SK-N-SH (cell line): ENCODE measurements around the gene SNX10. TPM values are rescaled to one million over a fixed set of nuclear protein-coding genes. Genes with fewer than 3 reads are reported as not detected.

ENCODE experiments used
- CTCF ChIA-PET: fragments of 300-600, 350-600 bp; formaldehyde crosslinking; extraction: SDS; loops from one replicate; lab custom pipeline; 2021; lab: Yijun Ruan, JAX
- POLR2A ChIA-PET: fragments of 350-600 bp; sonication (Branson Sonifier 250); formaldehyde crosslinking; extraction: SDS; loops from one replicate; lab custom pipeline; 2020; ENCODE audit warnings: antibody characterized with exemption, inconsistent platforms; lab: Yijun Ruan, JAX
- DNase-seq: peaks from one replicate; pipeline ENCODE4 v3.0.0; 2012
- H2AFZ ChIP-seq: fragments of 200-600 bp; sonication (generic); 2 replicates; pipeline ENCODE4 v1.8.1; 2016; ENCODE audit warnings: antibody characterized with exemption, mild to moderate bottlenecking, low read depth
- H3F3A ChIP-seq: fragments of 200-600 bp; sonication (generic); replicated peaks from 2 replicates; pipeline ENCODE3; 2016; ENCODE audit warnings: antibody characterized with exemption, mild to moderate bottlenecking; ENCODE audit not compliant: insufficient read depth
- H3K27ac ChIP-seq, 2 experiments: fragments of 200-500 bp in 1 of 2; fragments of 200-600 bp in 1 of 2; sonication (Bioruptor generic) in 1 of 2; sonication (generic), shearing (Covaris generic) in 1 of 2; 2 replicates each; pipeline versions ENCODE4 v1.5.1 to v1.6.1; 2014 to 2016; ENCODE audit warnings: low read depth in 2 of 2, inconsistent platforms in 1 of 2, low read length in 1 of 2, mild to moderate bottlenecking in 1 of 2, mixed read lengths in 1 of 2
- H3K27me3 ChIP-seq: fragments of 200-600 bp; sonication (generic), shearing (Covaris generic); 2 replicates; pipeline ENCODE4 v1.6.1; 2016; ENCODE audit warnings: mixed run types; ENCODE audit not compliant: insufficient read depth
- H3K36me3 ChIP-seq, 2 experiments: fragments of 200-500 bp in 1 of 2; fragments of 200-600 bp in 1 of 2; sonication (Bioruptor generic) in 1 of 2; sonication (generic) in 1 of 2; replicated peaks in 1 of 2; 2 replicates each; pipeline versions ENCODE3 to v1.5.1; 2014 to 2016; ENCODE audit warnings: low read length in 1 of 2, mild to moderate bottlenecking in 1 of 2; ENCODE audit not compliant: insufficient read depth in 2 of 2, control insufficient read depth in 1 of 2
- H3K4me1 ChIP-seq, 2 experiments: fragments of 200-500 bp in 1 of 2; fragments of 200-600 bp in 1 of 2; sonication (Bioruptor generic) in 1 of 2; sonication (generic), shearing (Covaris generic) in 1 of 2; 2 replicates each; pipeline versions ENCODE4 v1.5.1 to v1.6.1; 2014 to 2016; ENCODE audit warnings: low read depth in 1 of 2, low read length in 1 of 2, mixed run types in 1 of 2; ENCODE audit not compliant: insufficient read depth in 2 of 2, control insufficient read depth in 1 of 2
- H3K4me2 ChIP-seq: fragments of 200-600 bp; sonication (generic), shearing (Covaris generic); 2 replicates; pipeline ENCODE4 v1.6.1; 2017; ENCODE audit warnings: mixed run types
- H3K4me3 ChIP-seq, 2 experiments: fragments of 200-500 bp in 1 of 2; fragments of 200-600 bp in 1 of 2; sonication (Bioruptor generic) in 1 of 2; sonication (generic), shearing (Covaris generic) in 1 of 2; 2 replicates each; pipeline versions ENCODE4 v1.5.1 to v1.8.1; 2014 to 2016; ENCODE audit warnings: low read depth in 2 of 2, inconsistent platforms in 1 of 2, low read length in 1 of 2, mild to moderate bottlenecking in 1 of 2, mixed read lengths in 1 of 2, moderate library complexity in 1 of 2
- H3K79me2 ChIP-seq: fragments of 200-600 bp; sonication (generic); 2 replicates; pipeline ENCODE4 v1.8.1; 2017; ENCODE audit warnings: mild to moderate bottlenecking; ENCODE audit not compliant: insufficient read depth
- H3K9ac ChIP-seq: fragments of 200-600 bp; sonication (generic); 2 replicates; pipeline ENCODE4 v1.6.1; 2017; ENCODE audit warnings: mixed run types
- H3K9me2 ChIP-seq: fragments of 200-600 bp; sonication (generic); 2 replicates; pipeline ENCODE4 v1.6.1; 2017; ENCODE audit warnings: mixed run types
- H3K9me3 ChIP-seq: fragments of 200-600 bp; sonication (generic); 2 replicates; pipeline ENCODE4 v1.6.1; 2017; ENCODE audit warnings: mixed run types, mild to moderate bottlenecking, moderate library complexity
- H4K20me1 ChIP-seq: fragments of 200-600 bp; sonication (generic); 2 replicates; pipeline ENCODE4 v1.6.1; 2017; ENCODE audit warnings: mild to moderate bottlenecking, mixed run types; ENCODE audit not compliant: insufficient read depth
- ELF1 ChIP-seq: IDR thresholded peaks from 2 replicates; pipeline ENCODE4 v1.4.0; 2012
- FOSL2 ChIP-seq: IDR thresholded peaks from 2 replicates; pipeline ENCODE4 v1.4.0; 2012; ENCODE audit warnings: low read depth, mild to moderate bottlenecking, moderate library complexity, borderline replicate concordance
- FOXJ3 ChIP-seq: sonication (generic); formaldehyde crosslinking; IDR thresholded peaks from 2 replicates; pipeline ENCODE4 v1.5.1; 2020; ENCODE audit warnings: mild to moderate bottlenecking, missing genetic modification reagents
- FOXM1 ChIP-seq: IDR thresholded peaks from 2 replicates; pipeline ENCODE4 v1.4.0; 2012; ENCODE audit warnings: low read depth, mild to moderate bottlenecking
- GABPA ChIP-seq: IDR thresholded peaks from 2 replicates; pipeline ENCODE4 v1.4.0; 2012; ENCODE audit warnings: low read depth, mild to moderate bottlenecking
- POLR2AphosphoS5 ChIP-seq: IDR thresholded peaks from 2 replicates; pipeline ENCODE4 v1.6.1; 2012; ENCODE audit warnings: low read depth, low read length
- RAD21 ChIP-seq: IDR thresholded peaks from 2 replicates; pipeline ENCODE4 v1.6.1; 2012; ENCODE audit warnings: mild to moderate bottlenecking, low read length
- RFX5 ChIP-seq: IDR thresholded peaks from 2 replicates; pipeline ENCODE4 v1.6.1; 2012; ENCODE audit warnings: mild to moderate bottlenecking, improper control_type of control experiment, low read length
- USF2 ChIP-seq: fragments of 150-350 bp; IDR thresholded peaks from 2 replicates; pipeline ENCODE4 v1.6.1; 2017; ENCODE audit warnings: antibody characterized with exemption, low read length, low read depth, borderline replicate concordance
- WGBS: methylation state at CpG from one replicate; pipeline ENCODE4 v1.1.6; 2017; ENCODE audit warnings: low lambda C conversion rate; 5-methylcytosine and 5-hydroxymethylcytosine counted together
- polyA plus RNA-seq, 3 experiments: library from polyadenylated mRNA; depleted of rRNA; stranded (reverse); fragments of >200 nt; gene quantifications; 2 replicates each; pipeline ENCODE4 v1.2.3, GENCODE V29; 2012
- TF ChIP-seq, protein P1 (sequence below): IDR thresholded peaks from 2 replicates; pipeline ENCODE4 v1.4.0; 2012; ENCODE audit warnings: low read depth, borderline replicate concordance
- TF ChIP-seq, protein P2 (sequence below): IDR thresholded peaks from 2 replicates; pipeline ENCODE4 v1.4.0; 2012; ENCODE audit warnings: low read depth, borderline replicate concordance

SNX10 gene
- polyA plus RNA-seq, 1 of the 3 experiments (the other 2 are of a cell fraction) = 0.02 TPM

GRCh38 chr7:26265499-26266075, 26.1 kb upstream of the SNX10 start (continued):
- TF ChIP-seq RFX5 (no peak), FOSL2 (no peak), USF2 (no peak), POLR2AphosphoS5 (no peak)
- TF ChIP-seq, protein P1, sequence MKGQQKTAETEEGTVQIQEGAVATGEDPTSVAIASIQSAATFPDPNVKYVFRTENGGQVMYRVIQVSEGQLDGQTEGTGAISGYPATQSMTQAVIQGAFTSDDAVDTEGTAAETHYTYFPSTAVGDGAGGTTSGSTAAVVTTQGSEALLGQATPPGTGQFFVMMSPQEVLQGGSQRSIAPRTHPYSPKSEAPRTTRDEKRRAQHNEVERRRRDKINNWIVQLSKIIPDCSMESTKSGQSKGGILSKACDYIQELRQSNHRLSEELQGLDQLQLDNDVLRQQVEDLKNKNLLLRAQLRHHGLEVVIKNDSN = no peak
- TF ChIP-seq, protein P2, sequence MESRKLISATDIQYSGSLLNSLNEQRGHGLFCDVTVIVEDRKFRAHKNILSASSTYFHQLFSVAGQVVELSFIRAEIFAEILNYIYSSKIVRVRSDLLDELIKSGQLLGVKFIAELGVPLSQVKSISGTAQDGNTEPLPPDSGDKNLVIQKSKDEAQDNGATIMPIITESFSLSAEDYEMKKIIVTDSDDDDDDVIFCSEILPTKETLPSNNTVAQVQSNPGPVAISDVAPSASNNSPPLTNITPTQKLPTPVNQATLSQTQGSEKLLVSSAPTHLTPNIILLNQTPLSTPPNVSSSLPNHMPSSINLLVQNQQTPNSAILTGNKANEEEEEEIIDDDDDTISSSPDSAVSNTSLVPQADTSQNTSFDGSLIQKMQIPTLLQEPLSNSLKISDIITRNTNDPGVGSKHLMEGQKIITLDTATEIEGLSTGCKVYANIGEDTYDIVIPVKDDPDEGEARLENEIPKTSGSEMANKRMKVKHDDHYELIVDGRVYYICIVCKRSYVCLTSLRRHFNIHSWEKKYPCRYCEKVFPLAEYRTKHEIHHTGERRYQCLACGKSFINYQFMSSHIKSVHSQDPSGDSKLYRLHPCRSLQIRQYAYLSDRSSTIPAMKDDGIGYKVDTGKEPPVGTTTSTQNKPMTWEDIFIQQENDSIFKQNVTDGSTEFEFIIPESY = no peak
- TF ChIP-seq, all 33 proteins: peak for 0

GRCh38 chr7:26267601-26268166, 24.0 kb upstream of the SNX10 start:
- Histone ChIP-seq H2AFZ (no peak overlapping the region), H3K36me3 (no peaks in the 10 kb centered on the region), H3K4me1 (no peaks in the 10 kb centered on the region), H3K27ac (no peak overlapping the region), H3K27me3 (no peaks in the 10 kb centered on the region), H3K4me2 (no peak overlapping the region), H3K9me2 (no peaks in the 10 kb centered on the region), H3F3A (no peaks in the 10 kb centered on the region), H3K79me2 (no peaks in the 10 kb centered on the region), H3K9me3 (no peaks in the 10 kb centered on the region), H3K4me3 (no peak overlapping the region), H4K20me1 (no peaks in the 10 kb centered on the region), H3K9ac (no peak overlapping the region)
- CTCF ChIA-PET = interaction anchor here (1.0 to 1.7 kb wide), 3 partner anchors 9 to 17 kb away, joined by 4 to 7 read pairs (median 4); no protein-coding TSS in a partner anchor
- no peak for TF ChIP-seq ELF1
- no peak for TF ChIP-seq GABPA
- POLR2A ChIA-PET = interaction anchor here (0.6 kb wide), 1 partner anchor 81 kb away, joined by 4 read pairs; no protein-coding TSS in a partner anchor
- DNase-seq = no peak
- 80% methylated on average over 9 of the region's 9 CpGs for WGBS

- Histone ChIP-seq H3K27me3 (no peaks in the 10 kb centered on the region), H3K9me2 (no peaks in the 10 kb centered on the region), H3K36me3 (no peaks in the 10 kb centered on the region), H3K9ac (no peak overlapping the region), H3K27ac (no peak overlapping the region), H2AFZ (no peak overlapping the region), H3K79me2 (no peaks in the 10 kb centered on the region), H3K4me3 (no peak overlapping the region), H3K4me2 (no peak overlapping the region), H3K4me1 (no peaks in the 10 kb centered on the region), H3F3A (no peaks in the 10 kb centered on the region), H4K20me1 (no peaks in the 10 kb centered on the region), H3K9me3 (no peaks in the 10 kb centered on the region)
- POLR2A ChIA-PET = no interaction called here
- CTCF ChIA-PET = interaction anchor here (1.1 kb wide), 1 partner anchor 184 kb away, joined by 4 read pairs; no protein-coding TSS in a partner anchor
- TF ChIP-seq FOXJ3 (CRISPR knock-in tag) (no peak), FOXM1 (no peak), RAD21 (no peak), ELF1 (no peak), FOSL2 (no peak)
- 19% methylated on average over 3 of the region's 3 CpGs for WGBS
- DNase-seq = no peak
These were observed 16.4 kb upstream of the SNX10 start for GRCh38 chr7:26275213-26275612.
